Renal cortex interstitium (tissue), 11 donors: ENCODE data around the gene THSD7B. TPM values are rescaled to one million over a fixed set of nuclear protein-coding genes. Genes with fewer than 3 reads are reported as not detected.
A peak's percentile ranks its signal among the peaks of the same experiment; 100 is the strongest.

ENCODE experiments used
- DNase-seq, 11 donors: peaks; one replicate each; pipeline ENCODE4 v3.0.0-alpha.2; 2013; ENCODE audit warnings: low read depth in 9 of 11, low spot score in 4 of 11; ENCODE audit errors: extremely low read depth in 1 of 11
- polyA plus RNA-seq, 3 donors: library from polyadenylated mRNA; unstranded; fragments of 120-200 nt; gene quantifications; one replicate each; pipeline ENCODE4 v1.2.1, GENCODE V29; 2013; ENCODE audit not compliant: insufficient read length in 3 of 3

Gene THSD7B
- polyA plus RNA-seq, 3 donors, result 2.5 to 5.6 (median 2.9) TPM

- peak in 2 of 11 donors; percentile 9 to 11 for DNase-seq
These were observed 346.6 kb downstream of the THSD7B start for GRCh38 chr2:137111896-137112295.

- DNase-seq, result no peak
These were observed 349.9 kb downstream of the THSD7B start for GRCh38 chr2:137115081-137115794.

GRCh38 chr2:137115795-137116089, 350.4 kb downstream of the THSD7B start:
- no peak for DNase-seq

GRCh38 chr2:137117385-137117784, 352.0 kb downstream of the THSD7B start:
- DNase-seq, result no peak

GRCh38 chr2:137118140-137118539, 352.8 kb downstream of the THSD7B start:
- DNase-seq, result no peak

- DNase-seq, result no peak
These were observed 357.9 kb downstream of the THSD7B start for GRCh38 chr2:137123226-137123625.

GRCh38 chr2:137133225-137133624, 367.9 kb downstream of the THSD7B start:
- peak in 3 of 11 donors; percentile 3 to 22 (median 9) for DNase-seq

- no peak for DNase-seq
These were observed 372.9 kb downstream of the THSD7B start for GRCh38 chr2:137138263-137138662.

- DNase-seq, result no peak
These were observed 386.4 kb downstream of the THSD7B start for GRCh38 chr2:137151731-137152130.

GRCh38 chr2:137154946-137155345, 389.6 kb downstream of the THSD7B start:
- DNase-seq, result no peak

- no peak for DNase-seq
These were observed 390.2 kb downstream of the THSD7B start for GRCh38 chr2:137155356-137156104.

GRCh38 chr2:137156221-137156844, 391.0 kb downstream of the THSD7B start:
- DNase-seq, result no peak

GRCh38 chr2:137157851-137158250, 392.5 kb downstream of the THSD7B start:
- DNase-seq, result no peak

GRCh38 chr2:137161250-137161649, 395.9 kb downstream of the THSD7B start:
- DNase-seq, result no peak

- DNase-seq, result no peak
These were observed 400.6 kb downstream of the THSD7B start for GRCh38 chr2:137165968-137166367.

GRCh38 chr2:137167651-137168050, 402.3 kb downstream of the THSD7B start:
- DNase-seq, result no peak

GRCh38 chr2:137168552-137168951, 403.2 kb downstream of the THSD7B start:
- DNase-seq, result no peak

GRCh38 chr2:137172162-137172561, 406.8 kb downstream of the THSD7B start:
- peak in 6 of 11 donors; percentile 4 to 29 (median 8) for DNase-seq

- no peak for DNase-seq
These were observed 408.1 kb downstream of the THSD7B start for GRCh38 chr2:137173463-137173862.

- no peak for DNase-seq
These were observed 409.9 kb downstream of the THSD7B start for GRCh38 chr2:137175246-137175645.
